HT-29 (cell line): Measurements from ENCODE around the gene GJA4. TPM values are rescaled to one million over a fixed set of nuclear protein-coding genes. Genes with fewer than 3 reads are reported as not detected.
"Not testable (repeated sequence)": the region's sequence is repeated elsewhere in the genome, so short reads cannot be mapped to it uniquely, and the experiment has no call there.

Source experiments
- DNase-seq: peaks from one replicate; pipeline ENCODE4 v3.0.0-alpha.2; 2015; ENCODE audit warnings: low spot score
- total RNA-seq: library from RNA; depleted of rRNA; stranded (reverse); fragments of >200 nt; shearing (Covaris generic); gene quantifications from 2 replicates; pipeline ENCODE4 v1.2.3, GENCODE V29; 2014

The GJA4 gene
- total RNA-seq, 1 experiment from 2014 or later, result not detected

GRCh38 chr1:34768856-34769255 is 23.9 kb upstream of the GJA4 start:
- no peak for DNase-seq

- no peak for DNase-seq
Observed at GRCh38 chr1:34770891-34771504, 21.8 kb upstream of the GJA4 start.

- DNase-seq, result no peak
Observed at GRCh38 chr1:34771573-34772371, 21.0 kb upstream of the GJA4 start.

- DNase-seq, result not testable (repeated sequence)
Observed at GRCh38 chr1:34773114-34773513, 19.7 kb upstream of the GJA4 start.

GRCh38 chr1:34774957-34775356 is 17.8 kb upstream of the GJA4 start:
- no peak for DNase-seq

- no peak for DNase-seq
Observed at GRCh38 chr1:34776911-34777310, 15.9 kb upstream of the GJA4 start.

GRCh38 chr1:34777519-34778321 is 15.1 kb upstream of the GJA4 start:
- DNase-seq, result no peak

- no peak for DNase-seq
Observed at GRCh38 chr1:34778381-34778780, 14.4 kb upstream of the GJA4 start.

- DNase-seq, result no peak
Observed at GRCh38 chr1:34779005-34779404, 13.8 kb upstream of the GJA4 start.

GRCh38 chr1:34779526-34779925 is 13.3 kb upstream of the GJA4 start:
- DNase-seq, result peak; percentile 61

- DNase-seq, result no peak
Observed at GRCh38 chr1:34779962-34780361, 12.8 kb upstream of the GJA4 start.

- DNase-seq, result no peak
Observed at GRCh38 chr1:34780528-34780927, 12.3 kb upstream of the GJA4 start.

- DNase-seq, result peak; percentile 71
Observed at GRCh38 chr1:34781071-34781843, 11.5 kb upstream of the GJA4 start, which contains the start of gene GJB3. Gene GJB3 (plus strand): TSS chr1:34781214. CDS start chr1:34784763, 3,549 bp downstream.

- peak; percentile 79 for DNase-seq
Observed at GRCh38 chr1:34781844-34782391, 10.9 kb upstream of the GJA4 start.

GRCh38 chr1:34784751-34785221 is 8.0 kb upstream of the GJA4 start:
- no peak for DNase-seq

- no peak for DNase-seq
Observed at GRCh38 chr1:34785231-34785874, 7.4 kb upstream of the GJA4 start.

GRCh38 chr1:34785875-34786470 is 6.8 kb upstream of the GJA4 start:
- DNase-seq, result no peak

GRCh38 chr1:34786521-34787325 is 6.1 kb upstream of the GJA4 start:
- peak; percentile 92 for DNase-seq
